Coronary artery (tissue), 2 donors: Measurements from ENCODE around the gene CUX1.

Experiments
- DNase-seq: peaks from one replicate; pipeline ENCODE4 v3.0.0-alpha.2; 2017; ENCODE audit warnings: low spot score
- H3K27ac ChIP-seq, 2 donors: fragments of 200-600 bp; sonication (generic); one replicate each; pipeline ENCODE4 v1.5.1; 2016 to 2019
- H3K4me3 ChIP-seq: fragments of 200-600 bp; sonication (generic); 2 replicates; pipeline ENCODE4 v1.5.1; 2016; ENCODE audit warnings: mild to moderate bottlenecking, moderate library complexity
- TF ChIP-seq, protein P1 (sequence below): fragments of 200-600 bp; sonication (generic); IDR thresholded peaks from one replicate; pipeline ENCODE4 v1.5.1; 2019; ENCODE audit warnings: antibody characterized with exemption

The CUX1 gene

GRCh38 chr7:101998029-101998905, 180.8 kb downstream of the CUX1 start:
- DNase-seq, result no peak

GRCh38 chr7:101998906-101999240, 181.4 kb downstream of the CUX1 start:
- no peak overlapping the region for H3K27ac ChIP-seq
- no peak overlapping the region for H3K4me3 ChIP-seq
- no peak for DNase-seq
- TF ChIP-seq, protein P1, sequence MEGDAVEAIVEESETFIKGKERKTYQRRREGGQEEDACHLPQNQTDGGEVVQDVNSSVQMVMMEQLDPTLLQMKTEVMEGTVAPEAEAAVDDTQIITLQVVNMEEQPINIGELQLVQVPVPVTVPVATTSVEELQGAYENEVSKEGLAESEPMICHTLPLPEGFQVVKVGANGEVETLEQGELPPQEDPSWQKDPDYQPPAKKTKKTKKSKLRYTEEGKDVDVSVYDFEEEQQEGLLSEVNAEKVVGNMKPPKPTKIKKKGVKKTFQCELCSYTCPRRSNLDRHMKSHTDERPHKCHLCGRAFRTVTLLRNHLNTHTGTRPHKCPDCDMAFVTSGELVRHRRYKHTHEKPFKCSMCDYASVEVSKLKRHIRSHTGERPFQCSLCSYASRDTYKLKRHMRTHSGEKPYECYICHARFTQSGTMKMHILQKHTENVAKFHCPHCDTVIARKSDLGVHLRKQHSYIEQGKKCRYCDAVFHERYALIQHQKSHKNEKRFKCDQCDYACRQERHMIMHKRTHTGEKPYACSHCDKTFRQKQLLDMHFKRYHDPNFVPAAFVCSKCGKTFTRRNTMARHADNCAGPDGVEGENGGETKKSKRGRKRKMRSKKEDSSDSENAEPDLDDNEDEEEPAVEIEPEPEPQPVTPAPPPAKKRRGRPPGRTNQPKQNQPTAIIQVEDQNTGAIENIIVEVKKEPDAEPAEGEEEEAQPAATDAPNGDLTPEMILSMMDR, result no peak

More at GRCh38 chr7:101998029-101998905, 180.8 kb downstream of the CUX1 start:
- no peak overlapping the region for H3K4me3 ChIP-seq
- TF ChIP-seq, protein P1, result no peak
- no peak overlapping the region for H3K27ac ChIP-seq

GRCh38 chr7:101999393-101999792, 182.0 kb downstream of the CUX1 start:
- no peak overlapping the region for H3K4me3 ChIP-seq
- no peak overlapping the region for H3K27ac ChIP-seq
- no peak for DNase-seq
- TF ChIP-seq, protein P1, result no peak

DNA sequence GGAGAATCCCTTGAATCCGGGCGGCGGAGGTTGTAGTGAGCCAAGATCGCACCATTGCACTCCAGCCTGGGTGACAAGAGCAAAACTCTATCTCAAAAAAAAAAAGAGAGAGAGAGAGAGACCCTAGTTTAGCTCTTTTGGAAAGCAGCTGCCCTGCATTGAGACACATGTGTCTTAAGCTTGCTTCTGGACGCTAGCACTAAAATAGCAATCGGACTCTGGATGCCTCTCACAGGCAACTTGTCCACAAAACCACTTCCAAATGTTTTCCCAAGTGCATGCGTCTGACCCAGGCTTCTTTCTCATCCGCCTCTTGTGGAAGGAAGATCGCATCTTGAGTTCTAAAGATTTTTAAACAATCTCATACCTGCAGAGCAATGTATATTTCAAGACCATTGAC, 182.7 kb downstream of the CUX1 start:
- DNase-seq, result no peak
- TF ChIP-seq, protein P1, result no peak
- no peak overlapping the region for H3K27ac ChIP-seq
- H3K4me3 ChIP-seq, result no peak overlapping the region

DNA sequence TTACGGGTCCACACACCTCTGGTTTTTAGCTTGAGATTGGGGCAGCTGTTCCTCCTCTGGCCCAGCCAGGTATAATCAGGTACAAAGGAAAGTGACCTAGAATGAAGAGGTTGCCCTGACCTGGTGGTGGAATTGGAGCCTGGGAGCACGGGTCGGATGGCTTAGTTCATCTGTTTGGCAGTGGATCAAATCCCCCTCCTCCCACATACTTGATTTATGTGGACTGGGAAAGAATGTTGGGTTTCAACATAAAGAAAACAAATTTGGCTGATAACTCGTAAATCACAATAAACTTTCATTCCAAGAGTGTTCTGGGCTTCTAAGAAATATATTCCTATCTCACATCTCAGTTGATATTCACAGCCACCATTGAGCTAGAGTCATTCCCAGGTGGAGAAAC, 186.8 kb downstream of the CUX1 start:
- H3K4me3 ChIP-seq, result no peak overlapping the region
- no peak overlapping the region for H3K27ac ChIP-seq
- no peak for DNase-seq
- TF ChIP-seq, protein P1, result no peak

DNA sequence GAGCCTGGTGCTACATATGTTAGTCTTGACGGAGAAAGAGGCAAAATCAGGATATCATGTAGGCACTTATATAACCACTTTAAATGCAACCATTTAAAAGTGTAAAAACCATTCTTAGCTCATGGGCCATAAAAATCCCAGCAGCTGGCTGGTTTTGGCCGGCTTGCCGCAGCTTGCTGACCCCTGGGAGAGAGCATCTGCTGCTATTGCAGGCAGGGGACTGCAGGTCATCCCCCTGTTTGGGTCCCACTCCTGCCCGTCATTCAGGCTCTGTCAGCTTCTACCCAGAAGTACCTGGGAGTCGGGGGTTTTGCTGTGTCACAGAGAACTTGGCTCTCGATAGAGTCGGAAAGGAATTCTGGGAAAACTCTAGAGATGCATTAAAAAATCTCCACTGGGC, 187.4 kb downstream of the CUX1 start:
- Histone ChIP-seq H3K4me3 (no peak overlapping the region), H3K27ac (no peak overlapping the region)
- no peak for DNase-seq
- TF ChIP-seq, protein P1, result no peak

- Histone ChIP-seq H3K27ac (no peak overlapping the region), H3K4me3 (no peak overlapping the region)
- TF ChIP-seq, protein P1, result no peak
- DNase-seq, result no peak
Measured at GRCh38 chr7:102005933-102006480, 188.6 kb downstream of the CUX1 start.
